ENCODE results near the gene ELOB.

DNA sequence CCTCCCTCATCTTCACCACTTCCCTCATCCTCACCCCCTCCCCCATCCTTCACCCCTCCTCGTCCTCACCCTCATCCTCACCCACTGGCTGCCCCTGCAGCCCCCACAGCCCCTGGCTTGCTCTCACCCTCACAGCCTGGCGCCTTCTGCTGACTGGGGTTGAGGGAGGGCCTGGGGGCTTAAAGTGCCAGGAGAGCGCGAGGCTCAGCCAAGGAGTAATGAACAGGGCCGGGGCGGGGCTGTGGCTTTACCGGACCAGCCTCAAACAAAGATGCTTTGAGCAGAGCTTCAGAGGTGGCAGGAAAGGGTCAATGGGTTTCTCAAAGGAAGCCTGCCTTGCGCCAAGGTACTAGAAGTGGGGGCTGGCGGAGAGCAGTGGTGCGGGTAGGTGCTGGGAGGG is 10.3 kb upstream of the ELOB start, which contains the start of gene PRSS33:
- TF ChIP-seq RELA (IDR thresholded peaks at IDR 0.05; ENCODE audit: borderline replicate concordance, partially characterized antibody): no peak
- no peak for TF ChIP-seq ZNF24 (IDR thresholded peaks at IDR 0.05)
- no peak for TF ChIP-seq GABPA (IDR thresholded peaks at IDR 0.05; ENCODE audit: low read depth)
- TF ChIP-seq EZH2 (IDR thresholded peaks at IDR 0.05; ENCODE audit: borderline replicate concordance, control insufficient read depth, low read depth, low read length): no peak
- TF ChIP-seq SMARCA5 (IDR thresholded peaks at IDR 0.05): no peak
- no peak for TF ChIP-seq CTCF (IDR thresholded peaks at IDR 0.05 in 2 of 3, conservative IDR thresholded peaks at IDR 0.05 in 1 of 3; ENCODE audit: control insufficient read depth in 2 of 3, extremely low read depth in 1 of 3, insufficient read depth in 1 of 3, low read depth in 3 of 3, low read length in 3 of 3)
- TF ChIP-seq SREBF1 (IDR thresholded peaks at IDR 0.05; ENCODE audit: low read length): no peak
- no peak for TF ChIP-seq ZNF384 (IDR thresholded peaks at IDR 0.05; ENCODE audit: borderline replicate concordance, low read depth, low read length)
- no peak for TF ChIP-seq TARDBP (IDR thresholded peaks at IDR 0.05; ENCODE audit: borderline replicate concordance)
- no peak for TF ChIP-seq SUZ12 (IDR thresholded peaks at IDR 0.05; ENCODE audit: unreplicated experiment)
- no peak for TF ChIP-seq NR2C1 (IDR thresholded peaks at IDR 0.05)
- no peak for TF ChIP-seq EGR1 (IDR thresholded peaks at IDR 0.05; ENCODE audit: borderline replicate concordance in 1 of 2, low read depth in 2 of 2, low read length in 2 of 2)
- TF ChIP-seq LARP7 (IDR thresholded peaks at IDR 0.05): no peak
